ENCODE data around the gene PRELID3B.

Gene PRELID3B

GRCh38 chr20:58994390-58995159 is 48.0 kb downstream of the PRELID3B start:
- TF ChIP-seq, protein P1, sequence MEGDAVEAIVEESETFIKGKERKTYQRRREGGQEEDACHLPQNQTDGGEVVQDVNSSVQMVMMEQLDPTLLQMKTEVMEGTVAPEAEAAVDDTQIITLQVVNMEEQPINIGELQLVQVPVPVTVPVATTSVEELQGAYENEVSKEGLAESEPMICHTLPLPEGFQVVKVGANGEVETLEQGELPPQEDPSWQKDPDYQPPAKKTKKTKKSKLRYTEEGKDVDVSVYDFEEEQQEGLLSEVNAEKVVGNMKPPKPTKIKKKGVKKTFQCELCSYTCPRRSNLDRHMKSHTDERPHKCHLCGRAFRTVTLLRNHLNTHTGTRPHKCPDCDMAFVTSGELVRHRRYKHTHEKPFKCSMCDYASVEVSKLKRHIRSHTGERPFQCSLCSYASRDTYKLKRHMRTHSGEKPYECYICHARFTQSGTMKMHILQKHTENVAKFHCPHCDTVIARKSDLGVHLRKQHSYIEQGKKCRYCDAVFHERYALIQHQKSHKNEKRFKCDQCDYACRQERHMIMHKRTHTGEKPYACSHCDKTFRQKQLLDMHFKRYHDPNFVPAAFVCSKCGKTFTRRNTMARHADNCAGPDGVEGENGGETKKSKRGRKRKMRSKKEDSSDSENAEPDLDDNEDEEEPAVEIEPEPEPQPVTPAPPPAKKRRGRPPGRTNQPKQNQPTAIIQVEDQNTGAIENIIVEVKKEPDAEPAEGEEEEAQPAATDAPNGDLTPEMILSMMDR (IDR thresholded peaks at IDR 0.05): no peak
- H3K27ac ChIP-seq: peak overlapping the region; percentile 58
- H3K4me1 ChIP-seq (ENCODE audit: control insufficient read depth in 1 of 2, insufficient read depth in 1 of 2, low read depth in 1 of 2, low read length in 1 of 2): no peaks in the 10 kb centered on the region
- H3K4me3 ChIP-seq (ENCODE audit: low read depth in 1 of 2, low read length in 1 of 2): no peak overlapping the region
- no peaks in the 10 kb centered on the region for H3K9me3 ChIP-seq
- H3K27me3 ChIP-seq: no peaks in the 10 kb centered on the region
- peaks cover 99% of the 10 kb centered on the region for H3K36me3 ChIP-seq

- Histone ChIP-seq H3K27ac (peak overlapping the region; percentile 58), H3K4me1 (ENCODE audit: control insufficient read depth in 1 of 2, insufficient read depth in 1 of 2, low read depth in 1 of 2, low read length in 1 of 2) (no peaks in the 10 kb centered on the region), H3K27me3 (no peaks in the 10 kb centered on the region), H3K4me3 (ENCODE audit: low read depth in 1 of 2, low read length in 1 of 2) (no peak overlapping the region), H3K36me3 (peaks cover 99% of the 10 kb centered on the region), H3K9me3 (no peaks in the 10 kb centered on the region)
- TF ChIP-seq, protein P1 (IDR thresholded peaks at IDR 0.05): no peak
These were observed 49.0 kb downstream of the PRELID3B start for GRCh38 chr20:58993332-58994248.

DNA sequence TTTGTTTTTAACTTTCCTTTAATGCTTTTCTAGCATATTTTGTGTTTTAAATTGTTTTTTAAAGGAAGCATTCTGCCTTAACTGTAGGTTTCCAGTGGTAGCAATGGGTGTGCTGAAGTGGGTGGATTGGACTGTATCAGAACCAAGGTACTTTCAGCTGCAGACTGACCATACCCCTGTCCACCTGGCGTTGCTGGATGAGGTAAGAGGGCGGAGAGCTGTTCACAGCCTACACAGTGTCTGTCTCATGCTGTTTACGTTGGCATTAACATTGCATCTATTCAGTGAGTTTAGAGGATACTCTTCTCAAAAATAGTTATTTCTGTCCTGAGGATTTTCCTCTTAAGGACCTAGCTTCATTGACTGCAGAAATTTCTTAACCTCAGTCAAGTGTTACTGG is 49.7 kb downstream of the PRELID3B start:
- Histone ChIP-seq H3K4me1 (ENCODE audit: control insufficient read depth in 1 of 2, insufficient read depth in 1 of 2, low read depth in 1 of 2, low read length in 1 of 2) (no peaks in the 10 kb centered on the region), H3K9me3 (no peaks in the 10 kb centered on the region), H3K27me3 (no peaks in the 10 kb centered on the region), H3K36me3 (peaks cover 99% of the 10 kb centered on the region), H3K27ac (peak overlapping the region; percentile 58), H3K4me3 (ENCODE audit: low read depth in 1 of 2, low read length in 1 of 2) (no peak overlapping the region)
- TF ChIP-seq, protein P1 (IDR thresholded peaks at IDR 0.05): no peak

- Histone ChIP-seq H3K4me1 (ENCODE audit: control insufficient read depth in 1 of 2, insufficient read depth in 1 of 2, low read depth in 1 of 2, low read length in 1 of 2) (no peaks in the 10 kb centered on the region), H3K4me3 (ENCODE audit: low read depth in 1 of 2, low read length in 1 of 2) (no peak overlapping the region), H3K27me3 (no peaks in the 10 kb centered on the region), H3K9me3 (no peaks in the 10 kb centered on the region), H3K27ac (peak overlapping the region; percentile 48), H3K36me3 (peaks cover 99% of the 10 kb centered on the region)
- TF ChIP-seq, protein P1 (IDR thresholded peaks at IDR 0.05): no peak
These were observed 50.9 kb downstream of the PRELID3B start for GRCh38 chr20:58991715-58992114.

- no peaks in the 10 kb centered on the region for H3K4me1 ChIP-seq (ENCODE audit: control insufficient read depth in 1 of 2, insufficient read depth in 1 of 2, low read depth in 1 of 2, low read length in 1 of 2)
- H3K4me3 ChIP-seq (ENCODE audit: low read depth in 1 of 2, low read length in 1 of 2): no peak overlapping the region
- TF ChIP-seq, protein P1 (IDR thresholded peaks at IDR 0.05): no peak
- H3K9me3 ChIP-seq: no peaks in the 10 kb centered on the region
- peak overlapping the region; percentile 5 for H3K27ac ChIP-seq
- peaks cover 97% of the 10 kb centered on the region for H3K36me3 ChIP-seq
- H3K27me3 ChIP-seq: no peaks in the 10 kb centered on the region
These were observed 51.7 kb downstream of the PRELID3B start for GRCh38 chr20:58990651-58991445.

All from neutrophil (primary cell).